ENCODE measurements around the gene MIB2. TPM values are rescaled to one million over a fixed set of nuclear protein-coding genes. Genes with fewer than 3 reads are reported as not detected.

The MIB2 gene
- total RNA-seq, 6 experiments from 2014 or later = 41.9 to 62.8 (median 44.0) TPM

DNA sequence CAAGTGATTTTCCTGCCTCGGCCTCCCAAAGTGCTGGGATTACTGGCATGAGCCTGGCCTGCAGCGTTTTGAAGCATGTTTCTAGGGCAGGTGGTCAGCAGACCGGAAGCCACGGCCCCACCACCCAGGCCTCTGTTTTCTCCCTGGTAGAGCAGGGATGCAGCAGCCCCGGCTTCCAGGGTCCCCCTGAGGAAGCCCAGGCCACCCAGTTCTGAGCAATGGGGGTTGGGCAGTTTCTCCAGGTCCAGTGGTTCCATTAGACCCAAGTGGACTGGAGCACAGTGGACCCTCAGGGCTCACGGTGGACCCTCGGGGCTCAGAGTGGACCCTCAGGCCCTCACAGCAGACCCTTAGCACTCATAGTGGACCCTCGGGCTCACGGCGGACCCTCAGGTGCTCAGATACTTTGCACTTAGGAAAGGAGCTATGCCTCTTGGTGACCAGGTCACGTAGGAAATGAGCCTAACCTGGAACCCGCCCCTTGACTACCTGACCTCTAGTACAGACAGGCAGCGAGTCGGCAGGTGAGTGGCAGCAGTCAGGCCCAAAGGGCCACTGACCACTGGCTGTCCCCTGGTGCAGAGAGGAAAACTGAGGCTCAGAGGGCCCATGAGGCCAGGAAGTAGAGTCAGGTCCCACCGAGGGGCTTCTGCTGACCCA is 10.8 kb upstream of the MIB2 start:
- Mint-ChIP-seq H3K4me3 (no peak overlapping the region), H3K36me3 (ENCODE audit: low read depth) (no peaks in the 10 kb centered on the region), H3K27ac (no peak overlapping the region), H3K4me1 (ENCODE audit: low read depth) (no peaks in the 10 kb centered on the region), H3K27me3 (ENCODE audit: insufficient read depth) (peaks cover 8% of the 10 kb centered on the region; the same call in 1 of the 2 replicates), H3K9me3 (no peaks in the 10 kb centered on the region)
- DNase-seq = no peak
- TF ChIP-seq, protein P1, sequence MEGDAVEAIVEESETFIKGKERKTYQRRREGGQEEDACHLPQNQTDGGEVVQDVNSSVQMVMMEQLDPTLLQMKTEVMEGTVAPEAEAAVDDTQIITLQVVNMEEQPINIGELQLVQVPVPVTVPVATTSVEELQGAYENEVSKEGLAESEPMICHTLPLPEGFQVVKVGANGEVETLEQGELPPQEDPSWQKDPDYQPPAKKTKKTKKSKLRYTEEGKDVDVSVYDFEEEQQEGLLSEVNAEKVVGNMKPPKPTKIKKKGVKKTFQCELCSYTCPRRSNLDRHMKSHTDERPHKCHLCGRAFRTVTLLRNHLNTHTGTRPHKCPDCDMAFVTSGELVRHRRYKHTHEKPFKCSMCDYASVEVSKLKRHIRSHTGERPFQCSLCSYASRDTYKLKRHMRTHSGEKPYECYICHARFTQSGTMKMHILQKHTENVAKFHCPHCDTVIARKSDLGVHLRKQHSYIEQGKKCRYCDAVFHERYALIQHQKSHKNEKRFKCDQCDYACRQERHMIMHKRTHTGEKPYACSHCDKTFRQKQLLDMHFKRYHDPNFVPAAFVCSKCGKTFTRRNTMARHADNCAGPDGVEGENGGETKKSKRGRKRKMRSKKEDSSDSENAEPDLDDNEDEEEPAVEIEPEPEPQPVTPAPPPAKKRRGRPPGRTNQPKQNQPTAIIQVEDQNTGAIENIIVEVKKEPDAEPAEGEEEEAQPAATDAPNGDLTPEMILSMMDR (IDR thresholded peaks at IDR 0.05) = no peak

DNA sequence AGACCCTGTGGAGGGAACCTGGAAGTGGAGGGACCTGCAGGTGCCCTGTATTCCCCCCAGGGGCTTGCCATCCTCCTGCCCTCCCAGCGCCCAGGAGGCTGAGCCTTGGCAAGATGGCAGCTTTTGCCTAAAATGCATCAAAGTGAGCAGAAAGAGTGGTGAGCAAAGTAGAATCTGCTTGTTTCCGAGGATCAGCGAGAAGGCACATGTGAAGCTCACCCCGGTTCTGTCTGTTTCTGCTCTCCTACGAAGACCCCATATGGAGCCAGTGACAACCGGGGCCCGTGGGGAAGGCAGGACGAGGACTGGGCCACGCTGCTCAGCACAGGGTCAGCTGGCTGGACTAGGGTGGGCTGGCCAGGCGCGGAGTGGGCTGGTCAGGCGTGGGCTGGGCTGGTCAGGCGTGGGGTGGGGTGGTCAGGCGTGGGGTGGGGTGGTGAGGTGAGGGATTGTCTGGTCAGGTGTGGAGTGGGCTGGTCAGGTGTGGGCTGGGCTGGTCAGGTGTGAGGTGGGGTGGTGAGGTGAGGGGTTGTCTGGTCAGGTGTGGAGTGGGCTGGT is 10.2 kb upstream of the MIB2 start:
- Mint-ChIP-seq H3K27ac (no peak overlapping the region), H3K36me3 (ENCODE audit: low read depth) (no peaks in the 10 kb centered on the region), H3K4me3 (no peak overlapping the region), H3K4me1 (ENCODE audit: low read depth) (no peaks in the 10 kb centered on the region), H3K27me3 (ENCODE audit: insufficient read depth) (peaks cover 8% of the 10 kb centered on the region; the same call in 1 of the 2 replicates), H3K9me3 (no peaks in the 10 kb centered on the region)
- DNase-seq = no peak
- TF ChIP-seq, protein P1 (IDR thresholded peaks at IDR 0.05) = no peak

DNA sequence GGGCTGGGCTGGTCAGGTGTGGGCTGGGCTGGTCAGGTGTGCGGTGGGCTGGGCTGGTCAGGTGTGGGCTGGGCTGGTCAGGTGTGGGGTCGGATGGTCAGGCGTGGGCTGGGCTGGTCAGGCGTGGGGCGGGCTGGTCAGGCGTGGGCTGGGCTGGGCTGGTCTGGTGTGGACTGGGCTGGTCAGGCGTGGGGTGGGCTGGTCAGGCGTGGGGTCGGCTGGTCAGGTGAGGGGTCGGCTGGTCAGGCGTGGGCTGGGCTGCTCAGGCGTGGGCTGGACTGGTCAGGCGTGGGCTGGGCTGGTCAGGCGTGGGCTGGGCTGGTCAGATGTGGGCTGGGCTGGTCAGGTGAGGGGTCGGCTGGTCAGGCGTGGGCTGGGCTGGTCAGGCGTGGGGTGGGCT is 9.6 kb upstream of the MIB2 start:
- Mint-ChIP-seq H3K27me3 (ENCODE audit: insufficient read depth) (peaks cover 8% of the 10 kb centered on the region; the same call in 1 of the 2 replicates), H3K4me1 (ENCODE audit: low read depth) (no peaks in the 10 kb centered on the region), H3K9me3 (no peaks in the 10 kb centered on the region), H3K36me3 (ENCODE audit: low read depth) (no peaks in the 10 kb centered on the region), H3K4me3 (no peak overlapping the region), H3K27ac (no peak overlapping the region)
- TF ChIP-seq, protein P1 (IDR thresholded peaks at IDR 0.05) = no peak
- DNase-seq = no peak

DNA sequence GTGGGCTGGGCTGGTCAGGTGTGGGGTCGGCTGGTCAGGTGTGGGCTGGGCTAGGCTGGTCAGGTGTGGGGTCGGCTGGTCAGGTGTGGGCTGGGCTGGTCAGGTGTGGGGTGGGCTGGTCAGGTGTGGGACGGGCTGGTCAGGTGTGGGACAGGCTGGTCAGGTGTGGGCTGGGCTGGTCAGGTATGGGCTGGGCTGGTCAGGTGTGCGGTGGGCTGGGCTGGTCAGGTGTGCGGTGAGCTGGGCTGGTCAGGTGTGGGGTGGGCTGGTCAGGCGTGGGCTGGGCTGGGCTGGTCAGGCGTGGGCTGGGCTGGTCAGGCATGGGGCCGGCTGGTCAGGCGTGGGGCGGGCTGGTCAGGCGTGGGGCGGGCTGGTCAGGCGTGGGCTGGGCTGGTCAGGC is 9.1 kb upstream of the MIB2 start:
- DNase-seq = no peak
- H3K27ac Mint-ChIP-seq = no peak overlapping the region
- no peak overlapping the region for H3K4me3 Mint-ChIP-seq
- no peaks in the 10 kb centered on the region for H3K36me3 Mint-ChIP-seq (ENCODE audit: low read depth)
- peaks cover 8% of the 10 kb centered on the region; the same call in 1 of the 2 replicates for H3K27me3 Mint-ChIP-seq (ENCODE audit: insufficient read depth)
- TF ChIP-seq, protein P1 (IDR thresholded peaks at IDR 0.05) = no peak
- no peaks in the 10 kb centered on the region for H3K9me3 Mint-ChIP-seq
- no peaks in the 10 kb centered on the region for H3K4me1 Mint-ChIP-seq (ENCODE audit: low read depth)

DNA sequence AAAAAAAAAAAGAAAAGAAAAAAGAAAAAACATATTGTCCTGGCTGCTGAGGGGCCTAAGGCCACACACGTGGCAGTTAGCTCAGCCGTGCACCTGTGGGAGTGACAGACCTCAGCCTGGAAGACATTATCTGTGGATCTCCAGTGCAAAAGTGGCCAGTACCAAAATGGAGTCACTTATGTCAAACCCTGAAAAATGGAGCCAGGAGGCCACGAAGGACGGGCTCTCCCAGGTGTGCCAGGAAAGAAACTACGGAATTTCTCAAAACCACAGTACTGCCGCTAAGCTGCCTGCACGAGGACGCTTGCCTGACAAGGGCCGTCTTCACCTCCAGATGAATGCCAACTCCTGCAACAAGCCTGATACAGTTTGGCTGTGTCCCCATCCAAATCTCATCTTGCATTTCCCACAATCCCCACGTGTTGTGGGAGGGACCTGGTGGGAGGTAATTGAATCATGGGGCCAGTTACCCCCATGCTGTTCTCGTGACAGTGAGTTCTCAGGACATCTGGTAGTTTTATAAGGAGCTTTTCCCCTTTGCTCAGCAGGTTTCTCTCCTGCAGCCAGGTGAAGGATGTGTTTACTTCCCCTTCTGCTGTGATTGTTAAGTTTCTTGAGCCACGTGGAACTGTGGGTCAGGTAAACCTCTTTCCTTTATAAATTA is 5.3 kb upstream of the MIB2 start:
- H3K9me3 Mint-ChIP-seq = no peaks in the 10 kb centered on the region
- no peak for DNase-seq
- H3K27ac Mint-ChIP-seq = no peak overlapping the region
- peaks cover 2% of the 10 kb centered on the region; the same call in 1 of the 2 replicates for H3K27me3 Mint-ChIP-seq (ENCODE audit: insufficient read depth)
- peaks cover 16% of the 10 kb centered on the region for H3K4me1 Mint-ChIP-seq (ENCODE audit: low read depth)
- peaks cover 7% of the 10 kb centered on the region; the same call in 1 of the 2 replicates for H3K36me3 Mint-ChIP-seq (ENCODE audit: low read depth)
- no peak overlapping the region for H3K4me3 Mint-ChIP-seq
- TF ChIP-seq, protein P1 (IDR thresholded peaks at IDR 0.05) = no peak

Data from HFFc6 (cell line).